ENCODE measurements around the gene CFAP65. TPM values are rescaled to one million over a fixed set of nuclear protein-coding genes. Genes with fewer than 3 reads are reported as not detected.

The CFAP65 gene
- polyA plus RNA-seq, 1 donor from 2014 or later: not detected

- Mint-ChIP-seq H3K27me3 (peaks cover 8% of the 10 kb centered on the region), H3K9me3 (no peaks in the 10 kb centered on the region), H3K27ac (no peak overlapping the region), H3K4me1 (no peaks in the 10 kb centered on the region), H3K4me3 (no peak overlapping the region), H3K36me3 (no peaks in the 10 kb centered on the region)
These were observed 11.5 kb downstream of the CFAP65 start for GRCh38 chr2:219029829-219030165.

GRCh38 chr2:219028996-219029828 lies 12.1 kb downstream of the CFAP65 start:
- H3K9me3 Mint-ChIP-seq: no peaks in the 10 kb centered on the region
- H3K36me3 Mint-ChIP-seq: no peaks in the 10 kb centered on the region
- H3K4me3 Mint-ChIP-seq: no peak overlapping the region
- peaks cover 5% of the 10 kb centered on the region for H3K27me3 Mint-ChIP-seq
- no peaks in the 10 kb centered on the region for H3K4me1 Mint-ChIP-seq
- no peak overlapping the region for H3K27ac Mint-ChIP-seq

- H3K4me1 Mint-ChIP-seq: no peaks in the 10 kb centered on the region
- no peaks in the 10 kb centered on the region for H3K36me3 Mint-ChIP-seq
- H3K27ac Mint-ChIP-seq: no peak overlapping the region
- peaks cover 9% of the 10 kb centered on the region for H3K27me3 Mint-ChIP-seq
- no peak overlapping the region for H3K4me3 Mint-ChIP-seq
- H3K9me3 Mint-ChIP-seq: no peaks in the 10 kb centered on the region
These were observed 13.2 kb downstream of the CFAP65 start for GRCh38 chr2:219028141-219028540.

- Mint-ChIP-seq H3K27me3 (peaks cover 14% of the 10 kb centered on the region), H3K27ac (no peak overlapping the region)
These were observed 13.7 kb downstream of the CFAP65 start for GRCh38 chr2:219027511-219028055.

GRCh38 chr2:219026946-219027345 lies 14.4 kb downstream of the CFAP65 start:
- Mint-ChIP-seq H3K27ac (no peak overlapping the region), H3K4me3 (no peak overlapping the region), H3K36me3 (no peaks in the 10 kb centered on the region), H3K4me1 (no peaks in the 10 kb centered on the region), H3K9me3 (no peaks in the 10 kb centered on the region), H3K27me3 (peaks cover 14% of the 10 kb centered on the region)

More at GRCh38 chr2:219027511-219028055, 13.7 kb downstream of the CFAP65 start:
- H3K9me3 Mint-ChIP-seq: no peaks in the 10 kb centered on the region
- no peaks in the 10 kb centered on the region for H3K36me3 Mint-ChIP-seq
- no peak overlapping the region for H3K4me3 Mint-ChIP-seq
- H3K4me1 Mint-ChIP-seq: no peaks in the 10 kb centered on the region

- H3K27me3 Mint-ChIP-seq: peaks cover 14% of the 10 kb centered on the region
- H3K4me1 Mint-ChIP-seq: no peaks in the 10 kb centered on the region
- no peaks in the 10 kb centered on the region for H3K9me3 Mint-ChIP-seq
- H3K36me3 Mint-ChIP-seq: no peaks in the 10 kb centered on the region
- H3K4me3 Mint-ChIP-seq: no peak overlapping the region
- H3K27ac Mint-ChIP-seq: no peak overlapping the region
These were observed 15.4 kb downstream of the CFAP65 start for GRCh38 chr2:219025637-219026585.

GRCh38 chr2:219024059-219024458 lies 17.3 kb downstream of the CFAP65 start:
- Mint-ChIP-seq H3K9me3 (no peaks in the 10 kb centered on the region), H3K36me3 (no peaks in the 10 kb centered on the region), H3K27me3 (peaks cover 11% of the 10 kb centered on the region), H3K27ac (no peak overlapping the region), H3K4me1 (no peaks in the 10 kb centered on the region), H3K4me3 (peak overlapping the region in 1 of 4 donors; percentile 3)

GRCh38 chr2:219023045-219023605 lies 18.2 kb downstream of the CFAP65 start:
- H3K4me1 Mint-ChIP-seq: no peaks in the 10 kb centered on the region
- no peak overlapping the region for H3K27ac Mint-ChIP-seq
- peaks cover 17% of the 10 kb centered on the region for H3K27me3 Mint-ChIP-seq
- H3K36me3 Mint-ChIP-seq: no peaks in the 10 kb centered on the region
- H3K4me3 Mint-ChIP-seq: no peak overlapping the region
- H3K9me3 Mint-ChIP-seq: no peaks in the 10 kb centered on the region

GRCh38 chr2:219022616-219023015 lies 18.7 kb downstream of the CFAP65 start:
- Mint-ChIP-seq H3K4me3 (no peak overlapping the region), H3K36me3 (no peaks in the 10 kb centered on the region), H3K4me1 (no peaks in the 10 kb centered on the region), H3K9me3 (no peaks in the 10 kb centered on the region), H3K27me3 (peaks cover 17% of the 10 kb centered on the region), H3K27ac (no peak overlapping the region)

- H3K27me3 Mint-ChIP-seq: peaks cover 17% of the 10 kb centered on the region
These were observed 19.3 kb downstream of the CFAP65 start for GRCh38 chr2:219022041-219022440.

GRCh38 chr2:219021591-219021990 lies 19.7 kb downstream of the CFAP65 start:
- Mint-ChIP-seq H3K27ac (no peak overlapping the region), H3K27me3 (peaks cover 17% of the 10 kb centered on the region), H3K36me3 (no peaks in the 10 kb centered on the region), H3K4me3 (no peak overlapping the region), H3K9me3 (no peaks in the 10 kb centered on the region), H3K4me1 (no peaks in the 10 kb centered on the region)

More at GRCh38 chr2:219022041-219022440, 19.3 kb downstream of the CFAP65 start:
- Mint-ChIP-seq H3K36me3 (no peaks in the 10 kb centered on the region), H3K4me1 (no peaks in the 10 kb centered on the region), H3K4me3 (no peak overlapping the region), H3K27ac (no peak overlapping the region), H3K9me3 (no peaks in the 10 kb centered on the region)

- H3K4me3 Mint-ChIP-seq: no peak overlapping the region
- no peaks in the 10 kb centered on the region for H3K36me3 Mint-ChIP-seq
- peaks cover 17% of the 10 kb centered on the region for H3K27me3 Mint-ChIP-seq
- H3K4me1 Mint-ChIP-seq: no peaks in the 10 kb centered on the region
- H3K9me3 Mint-ChIP-seq: no peaks in the 10 kb centered on the region
- H3K27ac Mint-ChIP-seq: no peak overlapping the region
These were observed 20.5 kb downstream of the CFAP65 start for GRCh38 chr2:219020604-219021365.

- Mint-ChIP-seq H3K4me3 (no peak overlapping the region), H3K27me3 (peaks cover 17% of the 10 kb centered on the region), H3K4me1 (no peaks in the 10 kb centered on the region), H3K27ac (no peak overlapping the region), H3K36me3 (no peaks in the 10 kb centered on the region), H3K9me3 (no peaks in the 10 kb centered on the region)
These were observed 21.9 kb downstream of the CFAP65 start for GRCh38 chr2:219019436-219019835.

GRCh38 chr2:219018726-219019125 lies 22.6 kb downstream of the CFAP65 start:
- no peaks in the 10 kb centered on the region for H3K4me1 Mint-ChIP-seq
- H3K4me3 Mint-ChIP-seq: no peak overlapping the region
- H3K27ac Mint-ChIP-seq: no peak overlapping the region
- H3K36me3 Mint-ChIP-seq: no peaks in the 10 kb centered on the region
- no peaks in the 10 kb centered on the region for H3K9me3 Mint-ChIP-seq
- H3K27me3 Mint-ChIP-seq: peaks cover 20% of the 10 kb centered on the region

Data from IgD-negative memory B cell (primary cell).